Measurements from ENCODE around the gene TMA16.

TMA16 gene

GRCh38 chr4:163500586-163500985 is 6.1 kb downstream of the TMA16 start:
- Histone ChIP-seq H3K4me3 (ENCODE audit: low read length) (no peak overlapping the region), H3K36me3 (ENCODE audit: control insufficient read depth, low read length) (peaks cover 66% of the 10 kb centered on the region), H3K27ac (ENCODE audit: low read depth, low read length) (no peak overlapping the region), H3K27me3 (ENCODE audit: control insufficient read depth, low read length) (no peaks in the 10 kb centered on the region), H3K4me2 (ENCODE audit: low read length) (no peak overlapping the region), H3K9me3 (ENCODE audit: control insufficient read depth, insufficient read depth, low read length) (no peaks in the 10 kb centered on the region), H3K79me2 (ENCODE audit: control insufficient read depth, low read length) (peaks cover 100% of the 10 kb centered on the region), H4K20me1 (ENCODE audit: control insufficient read depth, insufficient read depth, low read depth, low read length) (peaks cover 9% of the 10 kb centered on the region; the same call in 1 of the 2 replicates), H3K4me1 (ENCODE audit: control insufficient read depth, low read length) (peaks cover 22% of the 10 kb centered on the region), H3F3A (ENCODE audit: control insufficient read depth, insufficient read depth) (no peaks in the 10 kb centered on the region), H3K9me2 (replicated peaks; ENCODE audit: control insufficient read depth, low read length) (no peaks in the 10 kb centered on the region)
- TF ChIP-seq EZH2phosphoT487 (IDR thresholded peaks at IDR 0.05; ENCODE audit: borderline replicate concordance, low read length) (no peak), CTCF (IDR thresholded peaks at IDR 0.05; ENCODE audit: low read depth, low read length, poor library complexity, severe bottlenecking) (no peak)

- Histone ChIP-seq H3F3A (ENCODE audit: control insufficient read depth, insufficient read depth) (no peaks in the 10 kb centered on the region), H3K36me3 (ENCODE audit: control insufficient read depth, low read length) (peaks cover 75% of the 10 kb centered on the region), H3K27me3 (ENCODE audit: control insufficient read depth, low read length) (no peaks in the 10 kb centered on the region), H3K4me1 (ENCODE audit: control insufficient read depth, low read length) (0 out of 2 replicates have a peak, but pooled peaks cover 3% of the 10 kb centered on the region), H3K4me2 (ENCODE audit: low read length) (no peak overlapping the region), H4K20me1 (ENCODE audit: control insufficient read depth, insufficient read depth, low read depth, low read length) (peaks cover 9% of the 10 kb centered on the region; the same call in 1 of the 2 replicates), H3K79me2 (ENCODE audit: control insufficient read depth, low read length) (peaks cover 99% of the 10 kb centered on the region), H3K9me2 (replicated peaks; ENCODE audit: control insufficient read depth, low read length) (no peaks in the 10 kb centered on the region), H3K9me3 (ENCODE audit: control insufficient read depth, insufficient read depth, low read length) (no peaks in the 10 kb centered on the region), H3K27ac (ENCODE audit: low read depth, low read length) (no peak overlapping the region), H3K4me3 (ENCODE audit: low read length) (no peak overlapping the region)
- TF ChIP-seq EZH2phosphoT487 (IDR thresholded peaks at IDR 0.05; ENCODE audit: borderline replicate concordance, low read length) (no peak), CTCF (IDR thresholded peaks at IDR 0.05; ENCODE audit: low read depth, low read length, poor library complexity, severe bottlenecking) (no peak)
Measured at GRCh38 chr4:163505374-163505773, 10.9 kb downstream of the TMA16 start.

GRCh38 chr4:163515198-163515597 is 20.7 kb downstream of the TMA16 start:
- H3F3A ChIP-seq (ENCODE audit: control insufficient read depth, insufficient read depth), result no peaks in the 10 kb centered on the region; the same call in 1 of the 2 replicates
- H3K4me1 ChIP-seq (ENCODE audit: control insufficient read depth, low read length), result no peaks in the 10 kb centered on the region
- peaks cover 93% of the 10 kb centered on the region for H3K36me3 ChIP-seq (ENCODE audit: control insufficient read depth, low read length)
- TF ChIP-seq EZH2phosphoT487 (IDR thresholded peaks at IDR 0.05; ENCODE audit: borderline replicate concordance, low read length) (no peak), CTCF (IDR thresholded peaks at IDR 0.05; ENCODE audit: low read depth, low read length, poor library complexity, severe bottlenecking) (no peak)
- no peak overlapping the region for H3K27ac ChIP-seq (ENCODE audit: low read depth, low read length)
- no peaks in the 10 kb centered on the region for H3K27me3 ChIP-seq (ENCODE audit: control insufficient read depth, low read length)
- H3K79me2 ChIP-seq (ENCODE audit: control insufficient read depth, low read length), result peaks cover 15% of the 10 kb centered on the region
- no peaks in the 10 kb centered on the region for H3K9me2 ChIP-seq (replicated peaks; ENCODE audit: control insufficient read depth, low read length)
- no peaks in the 10 kb centered on the region for H3K9me3 ChIP-seq (ENCODE audit: control insufficient read depth, insufficient read depth, low read length)
- H3K4me2 ChIP-seq (ENCODE audit: low read length), result no peak overlapping the region
- no peaks in the 10 kb centered on the region for H4K20me1 ChIP-seq (ENCODE audit: control insufficient read depth, insufficient read depth, low read depth, low read length)
- no peak overlapping the region for H3K4me3 ChIP-seq (ENCODE audit: low read length)
